Chondrocyte (in vitro differentiated cells): ENCODE results near the gene NRG4. TPM values are rescaled to one million over a fixed set of nuclear protein-coding genes. Genes with fewer than 3 reads are reported as not detected.

Experiments
- DNase-seq: peaks from one replicate; pipeline ENCODE4 v3.0.0; 2021; ENCODE audit warnings: mixed read lengths, low spot score
- H3K27ac Mint-ChIP-seq: one replicate; pipeline ENCODE4 v1.8.0; 2021; ENCODE audit warnings: mild to moderate bottlenecking, moderate library complexity, mixed read lengths; ENCODE audit not compliant: unreplicated experiment
- H3K27me3 Mint-ChIP-seq: 2 replicates; pipeline ENCODE4 v1.8.0; 2021; ENCODE audit warnings: low read depth, mixed read lengths
- H3K36me3 Mint-ChIP-seq: 2 replicates; pipeline ENCODE4 v1.8.0; 2021; ENCODE audit warnings: low read depth, mixed read lengths
- H3K4me1 Mint-ChIP-seq: 2 replicates; pipeline ENCODE4 v1.8.0; 2021; ENCODE audit warnings: low read depth, mild to moderate bottlenecking, mixed read lengths
- H3K4me3 Mint-ChIP-seq: one replicate; pipeline ENCODE4 v1.8.0; 2021; ENCODE audit warnings: mild to moderate bottlenecking, moderate library complexity, mixed read lengths; ENCODE audit not compliant: unreplicated experiment
- H3K9me3 Mint-ChIP-seq: 2 replicates; pipeline ENCODE4 v1.8.0; 2021; ENCODE audit warnings: low read depth, mixed read lengths
- CTCF ChIP-seq: fragments of 200-600 bp; sonication (generic); IDR thresholded peaks from 2 replicates; pipeline ENCODE4 v1.5.0; 2021; ENCODE audit warnings: antibody characterized with exemption, mild to moderate bottlenecking, moderate library complexity
- total RNA-seq: library from RNA; stranded (reverse); gene quantifications from 3 replicates; pipeline ENCODE4 v1.2.1, GENCODE V29; 2021

Gene NRG4
- total RNA-seq, 1 donor from 2014 or later, result not detected

GRCh38 chr15:75947092-75947491 is 65.1 kb downstream of the NRG4 start:
- no peaks in the 10 kb centered on the region for H3K27me3 Mint-ChIP-seq
- DNase-seq, result no peak
- TF ChIP-seq CTCF, result no peak
- no peaks in the 10 kb centered on the region for H3K36me3 Mint-ChIP-seq
- H3K4me1 Mint-ChIP-seq, result peaks cover 18% of the 10 kb centered on the region
- no peak overlapping the region for H3K4me3 Mint-ChIP-seq
- H3K9me3 Mint-ChIP-seq, result no peaks in the 10 kb centered on the region
- H3K27ac Mint-ChIP-seq, result no peak overlapping the region

- no peak for TF ChIP-seq CTCF
- Mint-ChIP-seq H3K27ac (no peak overlapping the region), H3K27me3 (no peaks in the 10 kb centered on the region), H3K9me3 (no peaks in the 10 kb centered on the region), H3K36me3 (no peaks in the 10 kb centered on the region), H3K4me1 (peaks cover 18% of the 10 kb centered on the region), H3K4me3 (no peak overlapping the region)
- no peak for DNase-seq
These were observed 66.3 kb downstream of the NRG4 start for GRCh38 chr15:75945953-75946352.

- DNase-seq, result no peak
- H3K27ac Mint-ChIP-seq, result no peak overlapping the region
These were observed 68.5 kb downstream of the NRG4 start for GRCh38 chr15:75943713-75944215.

GRCh38 chr15:75943246-75943645 is 69.0 kb downstream of the NRG4 start:
- peaks cover 9% of the 10 kb centered on the region for H3K9me3 Mint-ChIP-seq
- no peaks in the 10 kb centered on the region for H3K27me3 Mint-ChIP-seq
- H3K27ac Mint-ChIP-seq, result no peak overlapping the region
- no peak for TF ChIP-seq CTCF
- H3K4me3 Mint-ChIP-seq, result no peak overlapping the region
- peaks cover 18% of the 10 kb centered on the region for H3K4me1 Mint-ChIP-seq
- H3K36me3 Mint-ChIP-seq, result peaks cover 12% of the 10 kb centered on the region
- DNase-seq, result no peak

More at GRCh38 chr15:75943713-75944215, 68.5 kb downstream of the NRG4 start:
- peaks cover 4% of the 10 kb centered on the region for H3K9me3 Mint-ChIP-seq
- H3K27me3 Mint-ChIP-seq, result no peaks in the 10 kb centered on the region
- H3K4me1 Mint-ChIP-seq, result peaks cover 18% of the 10 kb centered on the region
- H3K36me3 Mint-ChIP-seq, result peaks cover 8% of the 10 kb centered on the region
- TF ChIP-seq CTCF, result no peak
- no peak overlapping the region for H3K4me3 Mint-ChIP-seq

GRCh38 chr15:75942464-75942863 is 69.8 kb downstream of the NRG4 start:
- no peak overlapping the region for H3K27ac Mint-ChIP-seq
- no peak overlapping the region for H3K4me3 Mint-ChIP-seq
- peaks cover 9% of the 10 kb centered on the region for H3K9me3 Mint-ChIP-seq
- no peak for TF ChIP-seq CTCF
- DNase-seq, result no peak
- H3K4me1 Mint-ChIP-seq, result peaks cover 18% of the 10 kb centered on the region
- H3K36me3 Mint-ChIP-seq, result peaks cover 20% of the 10 kb centered on the region
- H3K27me3 Mint-ChIP-seq, result no peaks in the 10 kb centered on the region
